Activated CD8-positive, alpha-beta memory T cell treated with anti-CD3 and anti-CD28 coated beads, Interleukin-2, amount 10 ng/mL, durations not matched to agents 7 days and 5 days (primary cell): ENCODE results near the gene PPARGC1A. TPM values are rescaled to one million over a fixed set of nuclear protein-coding genes. Genes with fewer than 3 reads are reported as not detected.

Experiments used
- ATAC-seq: fragments of 150-1000 bp; cut with Tn5 transposase; one replicate; pipeline ENCODE4 v1.10.0; 2021; ENCODE audit warnings: moderate library complexity
- CTCF ChIA-PET: fragments of 350-600 bp; sonication (Branson Sonifier 250); formaldehyde crosslinking; loops from one replicate; lab custom pipeline; 2021; ENCODE audit warnings: antibody characterized with exemption; lab: Charles Lee
- DNase-seq: peaks from one replicate; pipeline ENCODE4 v3.0.0-alpha.2; 2020
- H3K27ac Mint-ChIP-seq: one replicate; pipeline ENCODE4 v1.8.0; 2021; ENCODE audit warnings: mild to moderate bottlenecking, mixed read lengths
- H3K27me3 Mint-ChIP-seq: one replicate; pipeline ENCODE4 v1.8.0; 2021; ENCODE audit warnings: mixed read lengths
- H3K36me3 Mint-ChIP-seq: one replicate; pipeline ENCODE4 v1.8.0; 2021; ENCODE audit warnings: mild to moderate bottlenecking, mixed read lengths
- H3K4me1 Mint-ChIP-seq: one replicate; pipeline ENCODE4 v1.8.0; 2021; ENCODE audit warnings: mixed read lengths
- H3K4me3 Mint-ChIP-seq: one replicate; pipeline ENCODE4 v1.8.0; 2021; ENCODE audit warnings: mild to moderate bottlenecking, moderate library complexity, mixed read lengths
- H3K9me3 Mint-ChIP-seq: one replicate; pipeline ENCODE4 v1.8.0; 2022; ENCODE audit warnings: low read depth, mixed read lengths
- total RNA-seq, 2 experiments: library from RNA; stranded (reverse); gene quantifications; one replicate each; pipeline ENCODE4 v1.2.3, GENCODE V29; 2021

PPARGC1A gene
- total RNA-seq, 2 experiments from 2014 or later: not detected

DNA sequence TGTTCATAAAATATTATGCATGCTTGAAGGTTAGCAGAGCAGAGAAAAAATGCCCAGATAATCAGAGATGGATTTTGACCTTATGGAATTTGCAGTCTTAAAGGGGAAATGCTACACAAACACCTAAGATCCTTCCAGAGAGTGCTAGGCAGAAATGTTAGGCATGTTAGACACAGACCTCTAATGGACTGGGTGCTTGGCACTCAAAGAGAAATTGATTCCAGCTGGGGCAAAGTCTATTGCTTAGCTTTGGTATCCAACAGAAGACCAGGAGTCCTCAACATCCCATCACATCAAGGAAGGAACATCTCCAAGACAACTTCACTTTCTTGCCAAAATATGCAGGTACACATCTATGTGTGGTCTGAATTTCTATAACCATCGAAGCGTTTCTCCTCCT is 32.2 kb upstream of the PPARGC1A start:
- DNase-seq (no peak), ATAC-seq (no peak)
- Mint-ChIP-seq H3K9me3 (peaks cover 3% of the 10 kb centered on the region), H3K27me3 (no peaks in the 10 kb centered on the region), H3K27ac (no peak overlapping the region), H3K36me3 (no peaks in the 10 kb centered on the region), H3K4me3 (no peak overlapping the region), H3K4me1 (no peaks in the 10 kb centered on the region)
- CTCF ChIA-PET: no interaction called here

- CTCF ChIA-PET: no interaction called here
- no peaks in the 10 kb centered on the region for H3K36me3 Mint-ChIP-seq
- ATAC-seq: no peak
Measured at GRCh38 chr4:23921447-23921845, 31.6 kb upstream of the PPARGC1A start.

DNA sequence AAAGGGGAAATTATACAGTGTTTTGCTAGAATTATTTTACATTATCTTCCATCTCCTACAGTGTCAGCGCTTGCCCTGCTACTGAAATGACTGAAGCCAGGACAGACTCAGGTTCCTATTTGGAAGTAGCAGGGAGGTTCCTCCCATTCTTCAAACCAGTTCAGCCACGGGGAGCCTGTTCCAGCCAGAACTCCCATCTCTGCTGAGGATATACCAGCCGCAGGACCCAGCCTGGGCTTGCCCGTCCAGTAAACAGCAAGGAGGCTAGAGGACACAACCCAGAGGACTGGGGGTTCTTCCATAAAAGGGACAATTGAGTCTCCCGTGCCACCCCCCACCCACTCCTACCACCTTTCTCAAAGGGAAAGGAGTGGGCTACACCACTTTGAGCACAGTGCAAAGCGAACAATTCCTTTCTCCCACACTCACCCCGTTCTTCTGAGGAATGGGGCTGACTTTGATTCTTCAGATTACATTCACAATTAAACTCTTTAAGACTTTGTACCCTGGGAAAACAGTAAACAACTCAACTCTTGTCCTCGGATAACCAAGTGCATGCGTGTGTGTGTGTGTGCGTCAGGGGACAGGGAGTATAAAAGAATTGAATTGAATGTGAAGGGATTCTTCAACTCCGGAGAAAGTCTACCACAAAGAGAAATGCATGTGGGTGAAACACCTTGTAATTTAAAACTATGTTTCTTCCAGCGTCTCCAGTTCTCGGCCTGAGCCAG is 31.0 kb upstream of the PPARGC1A start:
- Mint-ChIP-seq H3K4me1 (no peaks in the 10 kb centered on the region), H3K9me3 (peaks cover 3% of the 10 kb centered on the region), H3K27ac (no peak overlapping the region), H3K27me3 (no peaks in the 10 kb centered on the region), H3K4me3 (no peak overlapping the region), H3K36me3 (no peaks in the 10 kb centered on the region)
- CTCF ChIA-PET: no interaction called here
- ATAC-seq: no peak
- DNase-seq: no peak

More at GRCh38 chr4:23921447-23921845, 31.6 kb upstream of the PPARGC1A start:
- no peaks in the 10 kb centered on the region for H3K27me3 Mint-ChIP-seq
- H3K4me3 Mint-ChIP-seq: no peak overlapping the region
- H3K4me1 Mint-ChIP-seq: no peaks in the 10 kb centered on the region
- no peak for DNase-seq
- H3K27ac Mint-ChIP-seq: no peak overlapping the region
- H3K9me3 Mint-ChIP-seq: peaks cover 3% of the 10 kb centered on the region

DNA sequence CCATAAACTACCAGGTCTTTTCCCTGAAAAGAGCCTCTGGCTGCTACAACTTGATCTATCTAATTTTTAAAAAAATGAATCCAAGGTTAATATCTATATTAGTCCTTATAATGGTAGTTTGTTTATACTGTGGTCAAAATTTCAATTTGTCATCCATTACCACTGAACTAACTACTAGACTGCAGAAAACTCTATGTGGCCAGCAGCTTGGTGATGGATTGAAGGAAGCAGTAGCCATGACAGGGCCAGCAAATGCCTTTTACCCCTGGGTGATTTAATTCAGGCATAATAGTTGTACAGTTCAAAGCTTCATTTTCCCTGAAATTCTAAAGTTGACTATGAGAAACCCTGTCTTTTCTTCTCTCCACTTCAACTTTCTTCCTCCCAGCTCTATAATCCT is 30.4 kb upstream of the PPARGC1A start:
- CTCF ChIA-PET: no interaction called here
- no peaks in the 10 kb centered on the region for H3K27me3 Mint-ChIP-seq
- ATAC-seq (no peak), DNase-seq (no peak)
- H3K4me1 Mint-ChIP-seq: no peaks in the 10 kb centered on the region
- peaks cover 3% of the 10 kb centered on the region for H3K9me3 Mint-ChIP-seq
- no peaks in the 10 kb centered on the region for H3K36me3 Mint-ChIP-seq
- no peak overlapping the region for H3K27ac Mint-ChIP-seq
- H3K4me3 Mint-ChIP-seq: no peak overlapping the region

DNA sequence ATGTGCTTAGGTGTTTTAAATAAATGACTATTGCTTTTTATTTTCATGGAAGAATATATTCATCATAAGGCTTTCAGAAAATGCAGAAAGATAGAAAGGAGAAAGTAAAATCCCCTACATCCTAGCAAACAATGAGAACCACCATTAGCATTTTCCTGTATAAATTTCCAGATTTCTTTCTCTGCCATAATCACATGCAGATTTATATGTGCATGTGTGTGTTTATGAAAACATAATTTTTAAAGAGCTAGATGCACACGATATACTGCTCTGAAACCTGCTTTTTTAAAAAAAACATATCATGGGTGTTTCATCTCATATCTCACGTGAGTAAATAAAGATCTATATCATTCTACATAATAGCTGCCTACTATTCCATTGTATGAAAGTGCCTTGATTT is 26.4 kb upstream of the PPARGC1A start:
- DNase-seq (no peak), ATAC-seq (no peak)
- Mint-ChIP-seq H3K27me3 (no peaks in the 10 kb centered on the region), H3K27ac (no peak overlapping the region), H3K9me3 (no peaks in the 10 kb centered on the region), H3K36me3 (no peaks in the 10 kb centered on the region), H3K4me1 (no peaks in the 10 kb centered on the region), H3K4me3 (no peak overlapping the region)
- CTCF ChIA-PET: no interaction called here

DNA sequence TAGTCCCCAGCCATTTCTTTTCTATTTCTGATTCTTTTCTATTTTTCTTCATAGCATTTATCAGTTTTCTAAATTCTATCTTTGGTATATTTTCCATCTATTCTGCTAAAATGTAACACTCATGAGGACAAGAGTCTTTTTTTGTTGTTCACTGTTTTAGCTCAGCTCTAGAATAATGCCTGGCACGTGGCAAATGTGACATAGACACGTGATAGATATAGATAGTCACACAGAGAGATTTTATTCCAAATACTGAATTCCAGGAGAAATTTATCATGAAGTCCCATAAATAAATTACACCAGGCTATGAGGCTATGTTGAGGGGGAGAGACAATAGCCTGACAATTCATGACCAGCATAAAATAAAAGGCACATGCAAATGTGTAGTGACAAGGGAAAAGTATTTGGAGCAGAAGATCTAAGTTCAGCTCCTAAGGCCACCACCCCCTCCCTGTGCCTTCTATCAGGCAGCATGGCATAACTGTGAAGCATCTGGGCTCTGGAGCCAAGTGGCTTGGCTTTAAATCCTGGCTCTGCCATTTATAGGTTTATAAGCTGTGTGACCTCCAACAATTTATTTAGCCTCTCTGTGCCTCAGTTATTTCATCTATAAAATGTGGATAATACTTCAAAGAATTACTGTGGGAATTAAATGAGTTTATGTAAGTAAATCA is 25.7 kb upstream of the PPARGC1A start:
- H3K27me3 Mint-ChIP-seq: no peaks in the 10 kb centered on the region
- no peak for DNase-seq
- ATAC-seq: no peak
- no peak overlapping the region for H3K27ac Mint-ChIP-seq
- no peaks in the 10 kb centered on the region for H3K36me3 Mint-ChIP-seq
- H3K4me1 Mint-ChIP-seq: no peaks in the 10 kb centered on the region
- CTCF ChIA-PET: no interaction called here
- H3K9me3 Mint-ChIP-seq: no peaks in the 10 kb centered on the region
- H3K4me3 Mint-ChIP-seq: no peak overlapping the region

- no peaks in the 10 kb centered on the region for H3K36me3 Mint-ChIP-seq
- H3K9me3 Mint-ChIP-seq: no peaks in the 10 kb centered on the region
- H3K4me1 Mint-ChIP-seq: no peaks in the 10 kb centered on the region
- H3K27ac Mint-ChIP-seq: no peak overlapping the region
- no peak for DNase-seq
- CTCF ChIA-PET: no interaction called here
- no peaks in the 10 kb centered on the region for H3K27me3 Mint-ChIP-seq
- H3K4me3 Mint-ChIP-seq: no peak overlapping the region
- no peak for ATAC-seq
Measured at GRCh38 chr4:23911675-23912455, 22.0 kb upstream of the PPARGC1A start.

DNA sequence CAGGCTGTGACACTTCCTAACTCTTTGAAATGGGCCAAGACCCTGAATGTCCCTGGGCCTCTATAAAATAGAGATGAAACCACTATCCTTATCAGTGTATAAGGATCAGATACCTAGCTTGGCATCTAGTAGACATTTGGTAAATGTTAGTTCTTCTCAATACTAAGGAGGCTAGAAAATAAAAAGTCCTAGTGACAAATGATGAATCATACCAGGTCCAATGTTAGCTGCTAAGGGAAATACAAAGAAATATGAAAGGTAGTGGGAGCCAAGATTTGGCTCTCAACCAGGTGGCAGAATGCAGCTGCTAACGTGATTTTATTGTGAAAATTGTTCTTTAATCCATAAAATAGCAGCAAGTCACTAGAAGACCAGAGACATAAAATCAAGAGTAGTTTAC is 19.8 kb upstream of the PPARGC1A start:
- Mint-ChIP-seq H3K36me3 (no peaks in the 10 kb centered on the region), H3K9me3 (no peaks in the 10 kb centered on the region), H3K4me1 (no peaks in the 10 kb centered on the region), H3K27me3 (no peaks in the 10 kb centered on the region), H3K4me3 (no peak overlapping the region), H3K27ac (no peak overlapping the region)
- DNase-seq (no peak), ATAC-seq (no peak)
- CTCF ChIA-PET: no interaction called here

GRCh38 chr4:23906839-23907238 is 17.0 kb upstream of the PPARGC1A start:
- no peak for DNase-seq
- CTCF ChIA-PET: no interaction called here
- H3K36me3 Mint-ChIP-seq: no peaks in the 10 kb centered on the region

GRCh38 chr4:23904639-23905071 is 14.8 kb upstream of the PPARGC1A start:
- DNase-seq (no peak), ATAC-seq (no peak)
- H3K4me3 Mint-ChIP-seq: no peak overlapping the region
- peaks cover 2% of the 10 kb centered on the region for H3K9me3 Mint-ChIP-seq
- H3K27me3 Mint-ChIP-seq: no peaks in the 10 kb centered on the region
- no peak overlapping the region for H3K27ac Mint-ChIP-seq
- CTCF ChIA-PET: no interaction called here
- H3K4me1 Mint-ChIP-seq: no peaks in the 10 kb centered on the region
- H3K36me3 Mint-ChIP-seq: no peaks in the 10 kb centered on the region

More at GRCh38 chr4:23906839-23907238, 17.0 kb upstream of the PPARGC1A start:
- Mint-ChIP-seq H3K4me3 (no peak overlapping the region), H3K9me3 (no peaks in the 10 kb centered on the region), H3K27ac (no peak overlapping the region), H3K4me1 (no peaks in the 10 kb centered on the region), H3K27me3 (no peaks in the 10 kb centered on the region)
- no peak for ATAC-seq

DNA sequence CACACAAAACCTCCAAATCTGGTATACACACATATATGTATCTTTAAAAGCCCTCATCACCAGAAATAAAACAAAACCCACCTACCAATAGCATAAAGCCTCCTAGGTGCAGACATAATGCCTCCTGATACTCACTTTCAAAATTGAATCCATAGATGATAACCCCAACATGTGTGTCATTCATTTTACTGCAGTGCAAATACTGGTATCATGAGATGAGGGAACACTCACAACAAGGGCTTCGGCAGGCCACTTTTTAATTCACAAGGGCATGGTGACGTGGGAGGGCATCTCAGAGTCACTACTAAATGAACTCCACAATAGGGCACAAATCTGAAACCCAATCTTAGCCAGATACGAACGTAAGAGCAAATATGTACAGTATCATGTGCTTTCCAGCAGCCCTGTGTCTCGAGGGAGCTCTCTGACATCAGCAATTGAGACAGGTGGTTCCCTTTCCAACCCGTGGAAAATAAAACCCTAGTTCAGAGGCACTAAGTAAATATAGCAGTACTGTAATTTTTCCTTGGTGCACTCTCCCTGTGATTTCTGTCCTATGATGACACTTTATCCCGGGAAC is 14.1 kb upstream of the PPARGC1A start:
- no peaks in the 10 kb centered on the region for H3K27me3 Mint-ChIP-seq
- CTCF ChIA-PET: no interaction called here
- no peak overlapping the region for H3K4me3 Mint-ChIP-seq
- H3K27ac Mint-ChIP-seq: no peak overlapping the region
- DNase-seq (no peak), ATAC-seq (no peak)
- H3K36me3 Mint-ChIP-seq: no peaks in the 10 kb centered on the region
- peaks cover 2% of the 10 kb centered on the region for H3K9me3 Mint-ChIP-seq
- no peaks in the 10 kb centered on the region for H3K4me1 Mint-ChIP-seq

DNA sequence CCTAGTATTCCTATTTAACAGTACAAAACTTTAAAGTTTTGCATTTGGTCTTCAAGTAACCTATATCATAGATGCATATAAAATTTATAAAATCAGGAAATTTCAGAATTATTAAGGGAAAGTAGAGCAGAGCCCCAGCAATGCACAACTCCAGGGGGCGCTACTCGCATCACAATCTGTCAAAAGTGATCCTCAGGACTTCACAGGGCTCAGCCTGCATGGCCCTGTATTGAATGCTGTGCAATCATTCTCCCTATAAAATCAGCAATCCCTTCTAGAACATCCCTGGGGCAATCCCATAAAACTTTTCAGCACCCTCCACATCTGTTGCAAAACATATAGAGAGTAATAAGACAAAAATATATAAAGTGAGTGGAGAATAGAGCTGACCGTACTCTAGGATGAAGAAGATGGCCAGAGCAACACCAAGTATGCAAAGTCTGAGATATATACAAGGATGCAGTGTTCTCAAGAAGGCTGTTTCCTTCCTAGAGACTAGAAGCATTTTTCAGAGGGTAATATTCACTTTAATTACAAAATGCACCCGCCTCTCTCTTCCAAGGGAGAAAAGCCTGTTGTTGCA is 12.5 kb upstream of the PPARGC1A start:
- H3K9me3 Mint-ChIP-seq: peaks cover 2% of the 10 kb centered on the region
- DNase-seq: no peak
- CTCF ChIA-PET: no interaction called here
- H3K4me1 Mint-ChIP-seq: no peaks in the 10 kb centered on the region
- no peaks in the 10 kb centered on the region for H3K36me3 Mint-ChIP-seq
- no peak overlapping the region for H3K27ac Mint-ChIP-seq
- H3K4me3 Mint-ChIP-seq: no peak overlapping the region
- ATAC-seq: no peak
- H3K27me3 Mint-ChIP-seq: no peaks in the 10 kb centered on the region

GRCh38 chr4:23900636-23901035 is 10.8 kb upstream of the PPARGC1A start:
- CTCF ChIA-PET: no interaction called here
- ATAC-seq (no peak), DNase-seq (no peak)
- H3K4me3 Mint-ChIP-seq: no peak overlapping the region
- H3K4me1 Mint-ChIP-seq: no peaks in the 10 kb centered on the region
- H3K27me3 Mint-ChIP-seq: no peaks in the 10 kb centered on the region
- no peaks in the 10 kb centered on the region for H3K36me3 Mint-ChIP-seq
- H3K9me3 Mint-ChIP-seq: peaks cover 2% of the 10 kb centered on the region
- no peak overlapping the region for H3K27ac Mint-ChIP-seq
